Heart right ventricle (tissue), 16 donors: ENCODE results near the gene LRRC1. TPM values are rescaled to one million over a fixed set of nuclear protein-coding genes. Genes with fewer than 3 reads are reported as not detected.

Experiments used
- ATAC-seq, 8 donors: fragments of 200-7000 bp; cut with Tn5 transposase; one replicate each; pipeline ENCODE4 v1.9.1; 2020; ENCODE audit warnings: mild to moderate bottlenecking in 8 of 8, moderate library complexity in 8 of 8, moderate number of reproducible peaks in 1 of 8
- DNase-seq, 2 donors: peaks; one replicate each; pipeline ENCODE4 v3.0.0-alpha.2; 2020
- H3K27ac ChIP-seq, 10 donors: fragments of 200-600 bp; sonication (generic) in 2 of 10; one replicate each; pipeline versions ENCODE4 v1.5.0 to v1.8.0; 2020 to 2022; ENCODE audit warnings: mild to moderate bottlenecking in 3 of 10
- H3K27me3 ChIP-seq, 7 donors: fragments of 200-600 bp; one replicate each; pipeline ENCODE4 v1.8.0; 2021 to 2022; ENCODE audit warnings: mild to moderate bottlenecking in 2 of 7
- H3K36me3 ChIP-seq, 9 donors: fragments of 200-600 bp; sonication (generic) in 1 of 9; one replicate each; pipeline versions ENCODE4 v1.5.0 to v1.8.0; 2020 to 2022; ENCODE audit warnings: mild to moderate bottlenecking in 2 of 9
- H3K4me1 ChIP-seq, 9 donors: fragments of 200-600 bp; sonication (generic) in 1 of 9; one replicate each; pipeline versions ENCODE4 v1.5.0 to v1.8.0; 2020 to 2022; ENCODE audit warnings: mild to moderate bottlenecking in 4 of 9
- H3K4me3 ChIP-seq, 10 donors: fragments of 200-600 bp; sonication (generic) in 2 of 10; one replicate each; pipeline versions ENCODE4 v1.5.0 to v1.8.0; 2020 to 2022; ENCODE audit warnings: mild to moderate bottlenecking in 7 of 10, moderate library complexity in 2 of 10
- H3K9me3 ChIP-seq, 11 donors: fragments of 200-600 bp in 10 of 11; sonication (generic) in 2 of 11; one replicate each; pipeline versions ENCODE4 v1.5.0 to v1.8.0; 2013 to 2022; ENCODE audit warnings: mild to moderate bottlenecking in 2 of 11, control low read depth in 1 of 11, moderate library complexity in 1 of 11
- CTCF ChIP-seq, 9 donors: fragments of 200-600 bp; sonication (generic) in 2 of 9; IDR thresholded peaks; one replicate each; pipeline versions ENCODE4 v1.5.0 to v1.8.0; 2021 to 2022; ENCODE audit warnings: antibody characterized with exemption in 9 of 9, mild to moderate bottlenecking in 5 of 9, moderate library complexity in 1 of 9
- WGBS, 2 donors: extraction: QIAGEN DNeasy Blood & Tissue Kit; methylation state at CpG; one replicate each; pipeline ENCODE4 v1.1.7; 2013; ENCODE audit warnings: inconsistent platforms in 1 of 2; 5-methylcytosine and 5-hydroxymethylcytosine counted together
- intact Hi-C, 10 donors: fragments of 100-400 bp; cut with DNase I; formaldehyde crosslinking; loops; one replicate each; pipeline versions ENCODE4 v1.11.1 to v1.14.2; 2022
- polyA plus RNA-seq, 2 donors: library from polyadenylated mRNA; stranded (reverse); fragments of 200-250 nt; gene quantifications; one replicate each; pipeline ENCODE4 v1.2.3, GENCODE V29; 2013
- total RNA-seq, 10 donors: library from RNA; stranded (reverse); fragmentation: NEBNext Ultra II Directional in 3 of 10; extraction: Animal tissue kit (Norgen Biotek cat#: 25700) in 3 of 10; gene quantifications; one replicate each; pipeline versions ENCODE4 v1.2.1 to v1.2.4, GENCODE V29; 2021 to 2023
- donor health status: Arrhythmogenic right ventricular cardiomyopathy.
- donor health status: ischemic (EF 13 %, LVEDD 7.1; RV severe dilation, severe dysfunction).
- donor health status: healthy with polysubstance abuse.
- donor health status: DM: no; HTN: yes; CAD: no.
- donor health status: DM: no; HTN: no; CAD: no.
- donor health status: ischemic (EF 25% LVEDD 6.9; RV normal size, moderate dysfunction).
- donor health status: ischemic (EF 25% LVEDD 5.7; RV mildly dilated, moderate dysfunction).
- donor health status: healthy.
- donor health status: DM: yes; HTN: yes; CAD: no.
- donor health status: Ischemic cardiomyopathy.
- donor health status: ischemic (EF 35%, LVEDD 5.7; RV mildly dilated, moderate dysfunction).
- donor health status: nonischemic (EF 11% LVEDD 7.7; RV severe dilation, severe dysfunction).
- donor health status: DM: yes; HTN: yes; CAD: no.
- donor health status: PGD.
- donor health status: ischemic (EF 29% LVEDD 5.4; RV normal size, mild dysfunction).
- donor health status: nonischemic (EF 23%, LVEDD 6.1; RV moderate dilation, normal function).

LRRC1 gene
- total and polyA plus RNA-seq, 12 donors, result 1.2 to 7.5 (median 4.7) TPM

- ATAC-seq, result no peak
- peaks cover 0 to 4% (median 0%) of the 10 kb centered on the region in 9 donors for H3K4me1 ChIP-seq
- 74% methylated on average over 2 of the region's 2 CpGs for WGBS, 2 donors
- no peaks in the 10 kb centered on the region for H3K9me3 ChIP-seq
- no peaks in the 10 kb centered on the region for H3K27me3 ChIP-seq
- H3K36me3 ChIP-seq, result peaks cover 0 to 6% (median 0%) of the 10 kb centered on the region in 9 donors
- intact Hi-C loops, result no loop called here
- no peak overlapping the region for H3K4me3 ChIP-seq
- no peak for TF ChIP-seq CTCF (IDR thresholded peaks at IDR 0.05)
- DNase-seq, result no peak
- H3K27ac ChIP-seq, result no peak overlapping the region
These were observed 92.5 kb downstream of the LRRC1 start for GRCh38 chr6:53887316-53887715.

GRCh38 chr6:53888931-53889330, 94.1 kb downstream of the LRRC1 start:
- no peak for DNase-seq
- ATAC-seq, result no peak
- Histone ChIP-seq H3K36me3 (peaks cover 0 to 1% (median 0%) of the 10 kb centered on the region in 9 donors), H3K27ac (no peak overlapping the region), H3K4me1 (peaks cover 0 to 4% (median 0%) of the 10 kb centered on the region in 9 donors), H3K4me3 (no peak overlapping the region), H3K9me3 (no peaks in the 10 kb centered on the region), H3K27me3 (no peaks in the 10 kb centered on the region)
- TF ChIP-seq CTCF (IDR thresholded peaks at IDR 0.05), result no peak
- intact Hi-C loops, result no loop called here
- WGBS, 2 donors, result 77 to 84% methylated on average over 1 of the region's 1 CpG

GRCh38 chr6:53889365-53889764, 94.6 kb downstream of the LRRC1 start:
- H3K27me3 ChIP-seq, result no peaks in the 10 kb centered on the region
- 97 to 98% methylated on average over 1 of the region's 1 CpG for WGBS, 2 donors
- no peak for ATAC-seq
- H3K36me3 ChIP-seq, result no peaks in the 10 kb centered on the region
- TF ChIP-seq CTCF (IDR thresholded peaks at IDR 0.05), result no peak
- H3K27ac ChIP-seq, result no peak overlapping the region
- H3K4me3 ChIP-seq, result no peak overlapping the region
- peaks cover 0 to 4% (median 0%) of the 10 kb centered on the region in 9 donors for H3K4me1 ChIP-seq
- intact Hi-C loops, result no loop called here
- no peaks in the 10 kb centered on the region for H3K9me3 ChIP-seq
- no peak for DNase-seq

- H3K4me1 ChIP-seq, result peaks cover 0 to 10% (median 0%) of the 10 kb centered on the region in 9 donors
- intact Hi-C loops, result no loop called here
- no peak overlapping the region for H3K4me3 ChIP-seq
- H3K27me3 ChIP-seq, result no peaks in the 10 kb centered on the region
- peaks cover 0 to 8% (median 0%) of the 10 kb centered on the region in 9 donors for H3K36me3 ChIP-seq
- DNase-seq (no peak), ATAC-seq (no peak)
- no peak for TF ChIP-seq CTCF (IDR thresholded peaks at IDR 0.05)
- no peak overlapping the region for H3K27ac ChIP-seq
- 88 to 98% methylated on average over 1 of the region's 1 CpG for WGBS, 2 donors
- no peaks in the 10 kb centered on the region for H3K9me3 ChIP-seq
These were observed 97.9 kb downstream of the LRRC1 start for GRCh38 chr6:53892707-53893106.
